HepG2 (cell line): ENCODE results near the gene FBF1. TPM values are rescaled to one million over a fixed set of nuclear protein-coding genes. Genes with fewer than 3 reads are reported as not detected.

Experiments
- ATAC-seq: fragments of 200-7000 bp; cut with Tn5 transposase; 3 replicates; pipeline ENCODE4 v1.9.1; 2020; ENCODE audit warnings: mild to moderate bottlenecking, moderate library complexity
- BruUV-seq: library from RNA; stranded (reverse); fragments of 400-500 nt; replicated peaks from 2 replicates; lab custom pipeline; 2021; lab: Mats Ljungman, UMichigan
- CTCF ChIA-PET: fragments of 300-600 bp; formaldehyde crosslinking; extraction: SDS; loops from one replicate; lab custom pipeline; 2021; ENCODE audit warnings: low total read pairs, inconsistent platforms, low intra/inter-chr PET ratio; lab: Yijun Ruan, JAX
- POLR2A ChIA-PET: fragments of 350-600 bp; sonication (Branson Sonifier 250); formaldehyde crosslinking; loops from one replicate; lab custom pipeline; 2020; ENCODE audit warnings: antibody characterized with exemption, inconsistent platforms; lab: Yijun Ruan, JAX
- DNase-seq: peaks from one replicate; pipeline ENCODE4 v3.0.0-alpha.2; 2015; ENCODE audit warnings: low spot score
- FAIRE-seq: peaks from 3 replicates; lab custom pipeline; 2011; peaks lifted over from hg19 to GRCh38; lab: Jason Lieb, UNC
- H2AFZ ChIP-seq: one replicate; pipeline ENCODE4 v1.6.1; 2011; ENCODE audit warnings: low read length, inconsistent platforms
- H3K27ac ChIP-seq: fragments of 300-600 bp; 3 replicates; pipeline ENCODE4 v1.8.0; 2011; ENCODE audit warnings: mixed run types, mild to moderate bottlenecking, mixed read lengths, low read length, inconsistent platforms; ENCODE audit not compliant: insufficient read depth; ENCODE audit errors: extremely low read length
- H3K27me3 ChIP-seq, 2 experiments: fragments of 200-600 bp in 1 of 2; 2 replicates in 1 of 2; 3 replicates in 1 of 2; pipeline versions ENCODE4 v1.6.0 to v1.8.0; 2011; ENCODE audit warnings: low read length in 2 of 2, mild to moderate bottlenecking in 2 of 2, moderate library complexity in 2 of 2, inconsistent platforms in 1 of 2; ENCODE audit not compliant: insufficient read depth in 2 of 2, control insufficient read depth in 1 of 2
- H3K36me3 ChIP-seq, 2 experiments: fragments of 200-600 bp in 1 of 2; replicated peaks in 1 of 2; 2 replicates in 1 of 2; 3 replicates in 1 of 2; pipeline versions ENCODE4 v1.5.1 to v1.8.0; 2011; ENCODE audit warnings: low read length in 2 of 2, inconsistent platforms in 1 of 2; ENCODE audit not compliant: insufficient read depth in 2 of 2, control insufficient read depth in 1 of 2
- H3K4me1 ChIP-seq: 2 replicates; pipeline ENCODE4 v1.5.1; 2012; ENCODE audit warnings: low read length, inconsistent platforms; ENCODE audit not compliant: insufficient read depth
- H3K4me2 ChIP-seq: 2 replicates; pipeline ENCODE4 v1.6.0; 2011; ENCODE audit warnings: low read depth, low read length, inconsistent platforms
- H3K4me3 ChIP-seq, 3 experiments: fragments of 200-600 bp in 1 of 3; sonication (generic), shearing (Covaris generic) in 1 of 3; replicated peaks in 1 of 3; 2 replicates each; pipeline ENCODE4 v1.5.1; 2011 to 2016; ENCODE audit warnings: low read length in 3 of 3, inconsistent platforms in 2 of 3, low read depth in 2 of 3, mild to moderate bottlenecking in 2 of 3, control low read depth in 1 of 3, mixed read lengths in 1 of 3; ENCODE audit not compliant: insufficient read depth in 1 of 3
- H3K79me2 ChIP-seq: one replicate; pipeline ENCODE4 v1.6.1; 2011; ENCODE audit warnings: low read length, inconsistent platforms; ENCODE audit not compliant: insufficient read depth
- H3K9ac ChIP-seq: 2 replicates; pipeline ENCODE4 v1.6.0; 2011; ENCODE audit warnings: mild to moderate bottlenecking, low read depth, low read length, inconsistent platforms; ENCODE audit not compliant: insufficient read depth
- H3K9me3 ChIP-seq: 2 replicates; pipeline ENCODE4 v1.5.1; 2012; ENCODE audit warnings: mild to moderate bottlenecking, low read length
- H4K20me1 ChIP-seq: 2 replicates; pipeline ENCODE4 v1.6.0; 2011; ENCODE audit warnings: inconsistent platforms, mild to moderate bottlenecking, low read length, moderate library complexity; ENCODE audit not compliant: insufficient read depth
- DNMT1 ChIP-seq: sonication (generic); formaldehyde crosslinking; IDR thresholded peaks from 2 replicates; pipeline ENCODE4 v1.5.1; 2020; ENCODE audit warnings: mild to moderate bottlenecking, missing genetic modification reagents
- ESRRA ChIP-seq: sonication (generic); formaldehyde crosslinking; IDR thresholded peaks from 2 replicates; pipeline ENCODE4 v1.5.1; 2020; ENCODE audit warnings: mild to moderate bottlenecking, low read depth, missing genetic modification reagents
- FLYWCH1 ChIP-seq: sonication (generic); formaldehyde crosslinking; IDR thresholded peaks from 2 replicates; pipeline ENCODE4 v1.8.1; 2023; ENCODE audit warnings: mild to moderate bottlenecking, missing genetic modification reagents
- HOXD1 ChIP-seq: sonication (generic); formaldehyde crosslinking; IDR thresholded peaks from 2 replicates; pipeline ENCODE4 v1.5.0; 2020; ENCODE audit warnings: missing genetic modification reagents
- MIER3 ChIP-seq: IDR thresholded peaks from 2 replicates; pipeline ENCODE4 v1.6.1; 2016; ENCODE audit warnings: missing compliant biosample characterization, borderline replicate concordance
- MLLT10 ChIP-seq: sonication (generic); formaldehyde crosslinking; IDR thresholded peaks from 2 replicates; pipeline ENCODE4 v1.4.0; 2020; ENCODE audit warnings: missing genetic modification reagents
- NFE2 ChIP-seq: sonication (generic); formaldehyde crosslinking; IDR thresholded peaks from 2 replicates; pipeline ENCODE4 v1.4.0; 2020; ENCODE audit warnings: missing genetic modification reagents
- NFYB ChIP-seq: sonication (generic); formaldehyde crosslinking; IDR thresholded peaks from 2 replicates; pipeline ENCODE4 v1.4.0; 2020; ENCODE audit warnings: missing genetic modification reagents
- NPAS2 ChIP-seq: sonication (generic); formaldehyde crosslinking; IDR thresholded peaks from 2 replicates; pipeline ENCODE4 v1.8.0; 2022; ENCODE audit warnings: mild to moderate bottlenecking, missing genetic modification reagents, borderline replicate concordance
- TMF1 ChIP-seq: sonication (generic); formaldehyde crosslinking; IDR thresholded peaks from 2 replicates; pipeline ENCODE4 v1.8.1; 2022; ENCODE audit warnings: low read depth, missing genetic modification reagents
- TRIM24 ChIP-seq: sonication (generic); formaldehyde crosslinking; IDR thresholded peaks from 2 replicates; pipeline ENCODE4 v1.8.0; 2022; ENCODE audit warnings: mild to moderate bottlenecking, missing genetic modification reagents
- ZBTB21 ChIP-seq: sonication (generic); formaldehyde crosslinking; IDR thresholded peaks from 2 replicates; pipeline ENCODE4 v1.4.0; 2020; ENCODE audit warnings: missing genetic modification reagents
- ZNF274 ChIP-seq: sonication (generic); formaldehyde crosslinking; IDR thresholded peaks from 2 replicates; pipeline ENCODE4 v1.5.1; 2020; ENCODE audit warnings: mild to moderate bottlenecking, missing genetic modification reagents
- ZNF501 ChIP-seq: sonication (generic); formaldehyde crosslinking; IDR thresholded peaks from 2 replicates; pipeline ENCODE4 v1.5.1; 2020; ENCODE audit warnings: mild to moderate bottlenecking, moderate library complexity, missing genetic modification reagents
- ZNF607 ChIP-seq: sonication (generic); formaldehyde crosslinking; IDR thresholded peaks from 2 replicates; pipeline ENCODE4 v1.5.1; 2020; ENCODE audit warnings: missing genetic modification reagents, mild to moderate bottlenecking, borderline replicate concordance
- WGBS: methylation state at CpG from one replicate; pipeline ENCODE4 v1.1.6; 2017; ENCODE audit warnings: low lambda C conversion rate; 5-methylcytosine and 5-hydroxymethylcytosine counted together
- in situ Hi-C: cut with HindIII; loops from 2 replicates; pipeline ENCODE4 v1.10.0; 2017; ENCODE audit warnings: low pct_unique_long_range_greater_than_20kb; ENCODE audit not compliant: extremely low pct_ligation_motif_present
- intact Hi-C: fragments of 100-400 bp; cut with micrococcal nuclease; formaldehyde crosslinking; loops from one replicate; pipeline ENCODE4 v1.10.0; 2022; ENCODE audit not compliant: unreplicated experiment
- polyA plus RNA-seq, 8 experiments: library from polyadenylated mRNA; depleted of rRNA in 3 of 8; stranded (reverse) in 7 of 8; unstranded in 1 of 8; fragments of >200 nt; fragmentation: Illumina TruSeq in 4 of 8; extraction: Trizol in 4 of 8; gene quantifications; 2 replicates each; pipeline versions ENCODE4 v1.2.1 to v1.2.3, GENCODE V29; 2011 to 2016; ENCODE audit warnings: low read depth in 4 of 8, missing spikeins in 1 of 8, mixed read lengths in 1 of 8; ENCODE audit not compliant: insufficient read depth in 1 of 8
- total RNA-seq, 5 experiments: library from RNA; depleted of rRNA; stranded (reverse); fragments of >200 nt; fragmentation: Illumina TruSeq; extraction: Trizol; gene quantifications; 2 replicates each; pipeline ENCODE4 v1.2.3, GENCODE V29; 2016; ENCODE audit warnings: low read depth in 1 of 5
- TF ChIP-seq, protein P1 (sequence below): sonication (generic); formaldehyde crosslinking; IDR thresholded peaks from 2 replicates; pipeline ENCODE4 v1.4.0; 2020; ENCODE audit warnings: missing genetic modification reagents, borderline replicate concordance
- TF ChIP-seq, protein P2 (sequence below): sonication (generic); formaldehyde crosslinking; IDR thresholded peaks from 2 replicates; pipeline ENCODE4 v1.8.0; 2022; ENCODE audit warnings: mild to moderate bottlenecking, missing genetic modification reagents, moderate library complexity
- TF ChIP-seq, protein P3 (sequence below): sonication (generic); formaldehyde crosslinking; IDR thresholded peaks from 2 replicates; pipeline ENCODE4 v1.4.0; 2020; ENCODE audit warnings: missing genetic modification reagents

The FBF1 gene
- total and polyA plus RNA-seq, 2 of the 13 experiments (the other 11 are each of a cell fraction or from before 2014, with no cell fraction given) = 2.4 to 8.1 TPM

DNA sequence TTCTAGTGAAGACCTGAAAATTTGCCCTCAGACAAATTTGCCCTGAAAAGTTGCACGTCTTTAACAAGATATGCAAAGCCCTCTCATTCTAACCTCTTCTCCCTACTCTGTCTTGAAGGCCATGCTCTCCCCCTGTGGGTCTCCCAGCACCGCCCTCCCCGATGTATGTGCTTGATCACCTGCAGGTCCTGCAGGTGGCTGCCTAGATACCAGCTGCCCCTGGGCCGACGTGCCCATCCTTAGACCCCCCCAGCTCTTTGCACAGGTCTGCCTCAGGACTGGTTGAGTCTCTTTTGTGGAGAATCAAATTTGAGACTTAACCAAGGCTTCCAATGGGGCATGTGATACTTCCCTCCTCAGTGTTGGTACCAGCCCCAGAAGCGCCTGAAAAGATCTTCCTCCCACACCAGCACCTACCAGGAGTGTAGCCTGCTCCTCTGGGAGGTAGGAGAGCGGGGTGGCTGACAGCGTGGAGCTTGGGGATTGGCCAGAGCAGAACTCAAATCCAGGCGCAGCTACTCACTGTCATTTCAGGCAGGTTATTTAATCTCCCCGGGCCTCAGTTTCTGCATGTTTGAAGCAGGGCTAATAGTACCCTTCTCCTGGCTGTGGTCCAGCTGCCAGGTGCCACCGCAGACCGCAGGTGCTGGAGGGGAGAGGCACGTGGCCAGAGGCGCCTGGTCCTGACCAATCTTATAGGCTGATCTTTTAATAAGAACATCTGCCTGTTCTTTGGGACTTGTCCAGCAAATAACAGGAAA lies 31.6 kb downstream of the FBF1 start (continued):
- TF ChIP-seq, protein P1, sequence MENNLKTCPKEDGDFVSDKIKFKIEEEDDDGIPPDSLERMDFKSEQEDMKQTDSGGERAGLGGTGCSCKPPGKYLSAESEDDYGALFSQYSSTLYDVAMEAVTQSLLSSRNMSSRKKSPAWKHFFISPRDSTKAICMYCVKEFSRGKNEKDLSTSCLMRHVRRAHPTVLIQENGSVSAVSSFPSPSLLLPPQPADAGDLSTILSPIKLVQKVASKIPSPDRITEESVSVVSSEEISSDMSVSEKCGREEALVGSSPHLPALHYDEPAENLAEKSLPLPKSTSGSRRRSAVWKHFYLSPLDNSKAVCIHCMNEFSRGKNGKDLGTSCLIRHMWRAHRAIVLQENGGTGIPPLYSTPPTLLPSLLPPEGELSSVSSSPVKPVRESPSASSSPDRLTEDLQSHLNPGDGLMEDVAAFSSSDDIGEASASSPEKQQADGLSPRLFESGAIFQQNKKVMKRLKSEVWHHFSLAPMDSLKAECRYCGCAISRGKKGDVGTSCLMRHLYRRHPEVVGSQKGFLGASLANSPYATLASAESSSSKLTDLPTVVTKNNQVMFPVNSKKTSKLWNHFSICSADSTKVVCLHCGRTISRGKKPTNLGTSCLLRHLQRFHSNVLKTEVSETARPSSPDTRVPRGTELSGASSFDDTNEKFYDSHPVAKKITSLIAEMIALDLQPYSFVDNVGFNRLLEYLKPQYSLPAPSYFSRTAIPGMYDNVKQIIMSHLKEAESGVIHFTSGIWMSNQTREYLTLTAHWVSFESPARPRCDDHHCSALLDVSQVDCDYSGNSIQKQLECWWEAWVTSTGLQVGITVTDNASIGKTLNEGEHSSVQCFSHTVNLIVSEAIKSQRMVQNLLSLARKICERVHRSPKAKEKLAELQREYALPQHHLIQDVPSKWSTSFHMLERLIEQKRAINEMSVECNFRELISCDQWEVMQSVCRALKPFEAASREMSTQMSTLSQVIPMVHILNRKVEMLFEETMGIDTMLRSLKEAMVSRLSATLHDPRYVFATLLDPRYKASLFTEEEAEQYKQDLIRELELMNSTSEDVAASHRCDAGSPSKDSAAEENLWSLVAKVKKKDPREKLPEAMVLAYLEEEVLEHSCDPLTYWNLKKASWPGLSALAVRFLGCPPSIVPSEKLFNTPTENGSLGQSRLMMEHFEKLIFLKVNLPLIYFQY = no peak

DNA sequence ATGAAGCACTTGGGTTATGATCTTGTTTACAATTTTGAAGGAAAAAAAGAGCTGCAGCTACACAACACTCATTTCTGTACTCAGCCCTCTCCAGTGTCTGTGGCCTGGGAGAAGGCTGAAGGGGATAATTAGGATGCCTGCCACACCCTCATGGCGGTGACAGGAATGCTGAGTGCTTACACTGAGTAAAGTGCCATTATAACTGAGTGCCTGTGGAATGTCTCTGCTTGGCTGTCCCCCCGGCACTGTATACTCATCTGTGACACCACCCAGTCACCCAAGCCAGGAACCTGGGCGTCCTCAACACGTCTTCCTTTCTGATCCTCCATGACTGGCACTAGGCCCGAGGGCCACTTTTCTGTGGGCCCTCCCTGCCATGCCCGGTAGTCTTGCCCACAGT lies 32.6 kb downstream of the FBF1 start:
- no peaks in the 10 kb centered on the region for H4K20me1 ChIP-seq
- H3K9me3 ChIP-seq = no peaks in the 10 kb centered on the region
- H3K27ac ChIP-seq = no peak overlapping the region
- FAIRE-seq = no peak
- 0 out of 5 replicates have a peak, but pooled peaks cover 0 to under 1% of the 10 kb centered on the region in 2 experiments for H3K36me3 ChIP-seq
- no peak for TF ChIP-seq MIER3 (CRISPR knock-in tag)
- no peak for TF ChIP-seq DNMT1
- no peak for TF ChIP-seq NFE2
- TF ChIP-seq ZNF501 (CRISPR knock-in tag) = no peak
- no peak for TF ChIP-seq FLYWCH1 (CRISPR knock-in tag)
- TF ChIP-seq, protein P2, sequence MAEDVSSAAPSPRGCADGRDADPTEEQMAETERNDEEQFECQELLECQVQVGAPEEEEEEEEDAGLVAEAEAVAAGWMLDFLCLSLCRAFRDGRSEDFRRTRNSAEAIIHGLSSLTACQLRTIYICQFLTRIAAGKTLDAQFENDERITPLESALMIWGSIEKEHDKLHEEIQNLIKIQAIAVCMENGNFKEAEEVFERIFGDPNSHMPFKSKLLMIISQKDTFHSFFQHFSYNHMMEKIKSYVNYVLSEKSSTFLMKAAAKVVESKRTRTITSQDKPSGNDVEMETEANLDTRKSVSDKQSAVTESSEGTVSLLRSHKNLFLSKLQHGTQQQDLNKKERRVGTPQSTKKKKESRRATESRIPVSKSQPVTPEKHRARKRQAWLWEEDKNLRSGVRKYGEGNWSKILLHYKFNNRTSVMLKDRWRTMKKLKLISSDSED (CRISPR knock-in tag) = no peak
- no peak for TF ChIP-seq ZNF274 (CRISPR knock-in tag)
- no peak for TF ChIP-seq ESRRA
- no peak for TF ChIP-seq TRIM24
- no peak for TF ChIP-seq ZNF607 (CRISPR knock-in tag)
- TF ChIP-seq MLLT10 = no peak
- TF ChIP-seq NPAS2 (CRISPR knock-in tag) = no peak
- no peak for TF ChIP-seq NFYB (CRISPR knock-in tag)
- no peak for TF ChIP-seq HOXD1 (CRISPR knock-in tag)
- TF ChIP-seq TMF1 (CRISPR knock-in tag) = no peak
- no peak for TF ChIP-seq ZBTB21 (CRISPR knock-in tag)
- TF ChIP-seq, protein P3, sequence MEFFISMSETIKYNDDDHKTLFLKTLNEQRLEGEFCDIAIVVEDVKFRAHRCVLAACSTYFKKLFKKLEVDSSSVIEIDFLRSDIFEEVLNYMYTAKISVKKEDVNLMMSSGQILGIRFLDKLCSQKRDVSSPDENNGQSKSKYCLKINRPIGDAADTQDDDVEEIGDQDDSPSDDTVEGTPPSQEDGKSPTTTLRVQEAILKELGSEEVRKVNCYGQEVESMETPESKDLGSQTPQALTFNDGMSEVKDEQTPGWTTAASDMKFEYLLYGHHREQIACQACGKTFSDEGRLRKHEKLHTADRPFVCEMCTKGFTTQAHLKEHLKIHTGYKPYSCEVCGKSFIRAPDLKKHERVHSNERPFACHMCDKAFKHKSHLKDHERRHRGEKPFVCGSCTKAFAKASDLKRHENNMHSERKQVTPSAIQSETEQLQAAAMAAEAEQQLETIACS (CRISPR knock-in tag) = no peak
- TF ChIP-seq, all 625 proteins: peak for 0
- ATAC-seq (no peak), DNase-seq (no peak)
- no peaks in the 10 kb centered on the region; a peak in 1 of 5 replicates for H3K27me3 ChIP-seq
- H3K9ac ChIP-seq = no peak overlapping the region
- peaks cover 32% of the 10 kb centered on the region for H3K4me1 ChIP-seq
- WGBS = 51% methylated on average over 6 of the region's 6 CpGs
- CTCF ChIA-PET = no interaction called here
- in situ Hi-C loops (loop anchor here (5.0 kb wide), 1 partner anchor 99 kb away; no protein-coding TSS in a partner anchor), intact Hi-C loops (no loop called here)
- H3K79me2 ChIP-seq = peaks cover 12% of the 10 kb centered on the region
- POLR2A ChIA-PET = no interaction called here
- BruUV-seq = no TSS peak
- no peak overlapping the region for H3K4me3 ChIP-seq
- H3K4me2 ChIP-seq = no peak overlapping the region
- H2AFZ ChIP-seq = no peak overlapping the region
